Astrocyte (in vitro differentiated cells and primary cell): ENCODE results near the gene ZNF239. TPM values are rescaled to one million over a fixed set of nuclear protein-coding genes. Genes with fewer than 3 reads are reported as not detected.

Experiments
- DNase-seq: peaks from one replicate; pipeline ENCODE4 v3.0.0-alpha.2; 2010; ENCODE audit warnings: low read depth
- FAIRE-seq: peaks from 2 replicates; lab custom pipeline; 2011; peaks lifted over from hg19 to GRCh38; lab: Jason Lieb, UNC
- H2AFZ ChIP-seq: 2 replicates; pipeline ENCODE4 v1.6.0; 2012; ENCODE audit warnings: low read depth, low read length, inconsistent platforms
- H3K27ac ChIP-seq: 2 replicates; pipeline ENCODE4 v1.5.1; 2011; ENCODE audit warnings: low read depth, low read length, inconsistent platforms
- H3K27me3 ChIP-seq: 2 replicates; pipeline ENCODE4 v1.6.0; 2011; ENCODE audit warnings: low read length, inconsistent platforms; ENCODE audit not compliant: insufficient read depth
- H3K36me3 ChIP-seq: 2 replicates; pipeline ENCODE4 v1.5.1; 2011; ENCODE audit warnings: low read length, inconsistent platforms; ENCODE audit not compliant: insufficient read depth
- H3K4me1 ChIP-seq: 2 replicates; pipeline ENCODE4 v1.5.1; 2011; ENCODE audit warnings: low read length, inconsistent platforms; ENCODE audit not compliant: insufficient read depth
- H3K4me2 ChIP-seq: 2 replicates; pipeline ENCODE4 v1.6.0; 2012; ENCODE audit warnings: low read length, inconsistent platforms
- H3K4me3 ChIP-seq: 2 replicates; pipeline ENCODE4 v1.5.1; 2011; ENCODE audit warnings: low read depth, mild to moderate bottlenecking, low read length, inconsistent platforms; ENCODE audit not compliant: insufficient read depth
- H3K79me2 ChIP-seq: 2 replicates; pipeline ENCODE4 v1.6.0; 2012; ENCODE audit warnings: mild to moderate bottlenecking, low read length, inconsistent platforms; ENCODE audit not compliant: insufficient read depth
- H3K9ac ChIP-seq: 2 replicates; pipeline ENCODE4 v1.6.0; 2012; ENCODE audit warnings: mild to moderate bottlenecking, low read length, inconsistent platforms
- H3K9me3 ChIP-seq: 2 replicates; pipeline ENCODE4 v1.5.1; 2012; ENCODE audit warnings: low read depth, mild to moderate bottlenecking, low read length, inconsistent platforms; ENCODE audit not compliant: insufficient read depth
- H4K20me1 ChIP-seq: 2 replicates; pipeline ENCODE4 v1.6.0; 2012; ENCODE audit warnings: low read length, inconsistent platforms; ENCODE audit not compliant: insufficient read depth
- H3K27ac Mint-ChIP-seq: one replicate; pipeline ENCODE4 v1.8.0; 2021; ENCODE audit warnings: mild to moderate bottlenecking, mixed read lengths; ENCODE audit not compliant: unreplicated experiment
- H3K27me3 Mint-ChIP-seq: one replicate; pipeline ENCODE4 v1.8.0; 2021; ENCODE audit warnings: low read depth, mixed read lengths; ENCODE audit not compliant: unreplicated experiment
- H3K36me3 Mint-ChIP-seq: one replicate; pipeline ENCODE4 v1.8.0; 2021; ENCODE audit warnings: low read depth, mixed read lengths; ENCODE audit not compliant: unreplicated experiment
- H3K4me1 Mint-ChIP-seq: one replicate; pipeline ENCODE4 v1.8.0; 2021; ENCODE audit warnings: low read depth, mixed read lengths; ENCODE audit not compliant: unreplicated experiment
- H3K4me3 Mint-ChIP-seq: one replicate; pipeline ENCODE4 v1.8.0; 2021; ENCODE audit warnings: mild to moderate bottlenecking, moderate library complexity, mixed read lengths; ENCODE audit not compliant: unreplicated experiment
- H3K9me3 Mint-ChIP-seq: one replicate; pipeline ENCODE4 v1.8.0; 2021; ENCODE audit warnings: mild to moderate bottlenecking, mixed read lengths; ENCODE audit not compliant: unreplicated experiment
- CTCF ChIP-seq: IDR thresholded peaks from 2 replicates; pipeline ENCODE4 v1.5.1; 2011; ENCODE audit warnings: low read depth, mild to moderate bottlenecking, inconsistent platforms, low read length, moderate library complexity; ENCODE audit not compliant: insufficient read depth
- EZH2 ChIP-seq: IDR thresholded peaks from 2 replicates; pipeline ENCODE4 v1.6.1; 2012; ENCODE audit warnings: mild to moderate bottlenecking, low read length, inconsistent platforms; ENCODE audit not compliant: insufficient read depth
- total RNA-seq: library from RNA; stranded (reverse); gene quantifications from 2 replicates; pipeline ENCODE4 v1.2.1, GENCODE V29; 2021

Gene ZNF239
- total RNA-seq, 1 donor from 2014 or later: 5.7 TPM

GRCh38 chr10:43576062-43576461, 1.6 kb upstream of the ZNF239 start:
- peaks cover 6% of the 10 kb centered on the region for H3K4me1 ChIP-seq
- peaks cover 6% of the 10 kb centered on the region for H3K4me1 Mint-ChIP-seq
- H3K9me3 Mint-ChIP-seq: peaks cover 12% of the 10 kb centered on the region
- FAIRE-seq: no peak
- no peak overlapping the region for H3K27ac Mint-ChIP-seq
- no peaks in the 10 kb centered on the region for H4K20me1 ChIP-seq
- H3K4me2 ChIP-seq: no peak overlapping the region
- peak overlapping the region; percentile 36 for H3K4me3 Mint-ChIP-seq
- H3K36me3 ChIP-seq: no peaks in the 10 kb centered on the region
- H3K27me3 ChIP-seq: peaks cover 2% of the 10 kb centered on the region
- H3K9me3 ChIP-seq: no peaks in the 10 kb centered on the region
- H3K9ac ChIP-seq: no peak overlapping the region
- peaks cover 8% of the 10 kb centered on the region for H3K27me3 Mint-ChIP-seq
- no peak overlapping the region for H3K27ac ChIP-seq
- TF ChIP-seq CTCF (no peak), EZH2 (no peak)
- H3K4me3 ChIP-seq: no peak overlapping the region
- H3K79me2 ChIP-seq: no peaks in the 10 kb centered on the region
- H2AFZ ChIP-seq: no peak overlapping the region
- no peak for DNase-seq
- H3K36me3 Mint-ChIP-seq: no peaks in the 10 kb centered on the region

GRCh38 chr10:43574906-43575305, 490 bp upstream of the ZNF239 start:
- H3K36me3 ChIP-seq: no peaks in the 10 kb centered on the region
- H3K9me3 ChIP-seq: no peaks in the 10 kb centered on the region
- H3K27me3 Mint-ChIP-seq: peaks cover 6% of the 10 kb centered on the region
- no peaks in the 10 kb centered on the region for H4K20me1 ChIP-seq
- no peak overlapping the region for H3K27ac ChIP-seq
- peaks cover 2% of the 10 kb centered on the region for H3K27me3 ChIP-seq
- H3K27ac Mint-ChIP-seq: no peak overlapping the region
- H3K4me3 ChIP-seq: peak overlapping the region; percentile 61
- H3K79me2 ChIP-seq: no peaks in the 10 kb centered on the region
- H3K9me3 Mint-ChIP-seq: peaks cover 13% of the 10 kb centered on the region
- peaks cover 6% of the 10 kb centered on the region for H3K4me1 ChIP-seq
- H3K4me3 Mint-ChIP-seq: peak overlapping the region; percentile 84
- no peak for TF ChIP-seq EZH2
- no peak for TF ChIP-seq CTCF
- DNase-seq (no peak), FAIRE-seq (no peak)
- H3K4me1 Mint-ChIP-seq: peaks cover 6% of the 10 kb centered on the region
- no peak overlapping the region for H3K9ac ChIP-seq
- H3K36me3 Mint-ChIP-seq: peaks cover 6% of the 10 kb centered on the region
- peak overlapping the region; percentile 80 for H2AFZ ChIP-seq
- peak overlapping the region; percentile 88 for H3K4me2 ChIP-seq

GRCh38 chr10:43573250-43574000, 991 bp downstream of the ZNF239 start:
- peak overlapping the region; percentile 88 for H3K4me2 ChIP-seq
- no peaks in the 10 kb centered on the region for H3K9me3 ChIP-seq
- Mint-ChIP-seq H3K36me3 (peaks cover 6% of the 10 kb centered on the region), H3K27me3 (peaks cover 2% of the 10 kb centered on the region), H3K4me3 (peak overlapping the region; percentile 91), H3K27ac (peak overlapping the region; percentile 67), H3K9me3 (peaks cover 11% of the 10 kb centered on the region), H3K4me1 (peaks cover 6% of the 10 kb centered on the region)
- H2AFZ ChIP-seq: peak overlapping the region; percentile 80
- no peaks in the 10 kb centered on the region for H3K79me2 ChIP-seq
- peak overlapping the region; percentile 23 for H3K27ac ChIP-seq
- no peaks in the 10 kb centered on the region for H3K36me3 ChIP-seq
- FAIRE-seq (no peak), DNase-seq (peak; percentile 8)
- H3K9ac ChIP-seq: peak overlapping the region; percentile 63
- peaks cover 6% of the 10 kb centered on the region for H3K4me1 ChIP-seq
- no peaks in the 10 kb centered on the region for H4K20me1 ChIP-seq
- peak overlapping the region; percentile 61 for H3K4me3 ChIP-seq
- H3K27me3 ChIP-seq: peaks cover 2% of the 10 kb centered on the region
- TF ChIP-seq CTCF: no peak
- no peak for TF ChIP-seq EZH2
